Astrocyte of the spinal cord (primary cell): ENCODE measurements around the gene DLGAP1.

Experiments
- DNase-seq: peaks from one replicate; pipeline ENCODE4 v3.0.0; 2011; ENCODE audit warnings: low read depth, low spot score
- H3K4me3 ChIP-seq: 2 replicates; pipeline ENCODE4 v1.5.1; 2011; ENCODE audit warnings: low read depth, mild to moderate bottlenecking, low read length, moderate library complexity
- in situ Hi-C: cut with HindIII; loops from 2 replicates; pipeline ENCODE4 v1.10.0; 2017; ENCODE audit warnings: low sequenced_read_pairs
- TF ChIP-seq, protein P1 (sequence below): IDR thresholded peaks from 2 replicates; pipeline ENCODE4 v1.5.1; 2012; ENCODE audit warnings: low read depth, mild to moderate bottlenecking, low read length, inconsistent platforms

Gene DLGAP1

DNA sequence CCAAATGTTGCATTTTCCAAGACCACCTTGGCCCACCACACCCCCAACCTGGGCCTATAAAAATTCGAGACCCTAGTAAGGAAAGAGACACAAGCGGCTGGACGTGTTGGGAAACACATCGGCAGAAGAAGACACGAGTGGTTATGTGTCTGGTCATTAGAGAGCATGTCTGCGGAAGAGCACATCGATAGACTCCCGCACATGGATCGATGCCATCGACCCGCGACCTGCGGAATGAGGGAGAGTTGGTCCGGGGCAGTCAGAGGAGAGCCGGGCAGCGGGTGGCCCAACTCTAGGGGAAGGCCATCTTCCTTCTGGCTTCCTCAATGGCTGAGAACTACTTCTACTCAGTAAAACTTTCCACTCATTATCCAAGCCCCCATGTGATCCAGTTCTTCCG lies 785.7 kb downstream of the DLGAP1 start:
- no peak overlapping the region for H3K4me3 ChIP-seq
- in situ Hi-C loops, result no loop called here
- TF ChIP-seq, protein P1, sequence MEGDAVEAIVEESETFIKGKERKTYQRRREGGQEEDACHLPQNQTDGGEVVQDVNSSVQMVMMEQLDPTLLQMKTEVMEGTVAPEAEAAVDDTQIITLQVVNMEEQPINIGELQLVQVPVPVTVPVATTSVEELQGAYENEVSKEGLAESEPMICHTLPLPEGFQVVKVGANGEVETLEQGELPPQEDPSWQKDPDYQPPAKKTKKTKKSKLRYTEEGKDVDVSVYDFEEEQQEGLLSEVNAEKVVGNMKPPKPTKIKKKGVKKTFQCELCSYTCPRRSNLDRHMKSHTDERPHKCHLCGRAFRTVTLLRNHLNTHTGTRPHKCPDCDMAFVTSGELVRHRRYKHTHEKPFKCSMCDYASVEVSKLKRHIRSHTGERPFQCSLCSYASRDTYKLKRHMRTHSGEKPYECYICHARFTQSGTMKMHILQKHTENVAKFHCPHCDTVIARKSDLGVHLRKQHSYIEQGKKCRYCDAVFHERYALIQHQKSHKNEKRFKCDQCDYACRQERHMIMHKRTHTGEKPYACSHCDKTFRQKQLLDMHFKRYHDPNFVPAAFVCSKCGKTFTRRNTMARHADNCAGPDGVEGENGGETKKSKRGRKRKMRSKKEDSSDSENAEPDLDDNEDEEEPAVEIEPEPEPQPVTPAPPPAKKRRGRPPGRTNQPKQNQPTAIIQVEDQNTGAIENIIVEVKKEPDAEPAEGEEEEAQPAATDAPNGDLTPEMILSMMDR, result no peak
- DNase-seq, result no peak

DNA sequence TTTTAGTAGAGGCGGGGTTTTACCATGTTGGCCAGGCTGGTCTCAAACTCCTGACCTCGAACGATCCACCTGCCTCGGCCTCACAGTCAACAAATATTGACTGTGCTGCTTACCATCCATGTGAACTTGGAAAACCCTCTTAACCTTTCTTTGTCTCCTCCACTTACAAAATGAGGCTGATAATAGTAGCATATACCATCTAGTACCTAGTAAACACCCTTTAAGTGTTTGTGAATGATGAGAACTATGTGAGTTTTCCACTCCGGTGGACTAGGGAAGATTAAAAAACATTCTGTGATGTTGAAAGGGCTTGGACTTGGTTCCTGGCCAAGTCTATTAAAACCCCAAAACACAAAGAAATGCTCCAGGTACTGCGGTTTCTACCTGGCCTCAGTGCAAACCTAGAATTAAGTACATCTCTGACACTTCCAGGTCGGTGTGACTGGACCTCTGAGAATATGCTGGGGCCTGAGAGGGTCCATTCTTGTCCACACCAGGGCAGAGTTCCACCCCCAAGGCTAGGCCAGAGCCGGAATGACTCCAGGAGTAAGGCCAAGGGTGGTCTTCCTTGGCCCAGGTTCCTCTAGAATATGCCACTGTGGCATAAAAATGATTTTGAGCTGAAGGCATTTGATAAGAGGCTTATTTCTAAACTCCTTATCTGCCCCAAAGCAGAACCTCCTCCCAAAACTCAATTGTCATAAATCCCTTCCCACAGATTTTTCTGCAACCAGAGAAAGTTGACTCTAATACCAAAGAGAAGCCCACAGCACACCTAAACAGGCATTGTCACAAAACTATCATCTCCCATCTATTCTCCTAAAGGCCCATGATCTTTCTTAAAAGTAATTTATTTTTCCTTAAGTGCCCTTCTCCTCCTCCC lies 787.6 kb downstream of the DLGAP1 start:
- in situ Hi-C loops, result no loop called here
- TF ChIP-seq, protein P1, result no peak
- H3K4me3 ChIP-seq, result no peak overlapping the region
- DNase-seq, result no peak

DNA sequence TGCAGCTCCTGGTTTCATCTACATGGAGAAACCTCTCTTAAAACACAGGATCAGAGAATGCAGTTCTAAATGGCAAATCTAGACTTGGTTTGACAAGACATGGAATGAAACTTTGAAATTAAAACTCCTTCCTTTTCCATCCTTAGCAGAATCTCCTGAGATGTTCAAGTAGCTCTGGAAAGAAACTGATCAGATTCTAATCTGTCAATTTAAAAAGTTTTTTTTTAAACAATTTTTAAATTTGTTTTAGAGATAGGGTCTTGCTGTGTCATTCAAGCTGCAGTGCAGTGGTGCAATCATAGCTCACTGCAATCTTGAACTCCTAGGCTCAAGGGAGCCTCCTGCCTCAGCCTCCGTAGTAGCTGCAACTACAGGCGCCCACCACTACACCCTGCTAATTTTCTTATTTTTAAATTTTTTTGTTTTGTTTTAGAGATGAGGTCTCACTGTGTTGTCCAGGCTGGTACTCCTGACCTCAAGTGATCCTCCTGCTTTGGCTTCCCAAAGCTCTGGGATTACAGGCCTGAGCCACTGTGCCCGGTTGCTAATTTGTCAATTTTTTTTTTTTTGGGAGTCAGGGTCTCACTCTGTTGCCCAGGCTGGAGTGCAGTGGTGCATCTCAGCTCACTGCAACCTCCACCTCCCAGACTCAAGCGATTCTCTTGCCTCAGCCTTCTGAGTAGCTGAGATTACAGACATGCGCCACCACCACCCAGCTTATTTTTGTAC lies 788.4 kb downstream of the DLGAP1 start:
- in situ Hi-C loops, result no loop called here
- TF ChIP-seq, protein P1, result no peak
- no peak overlapping the region for H3K4me3 ChIP-seq
- no peak for DNase-seq

DNA sequence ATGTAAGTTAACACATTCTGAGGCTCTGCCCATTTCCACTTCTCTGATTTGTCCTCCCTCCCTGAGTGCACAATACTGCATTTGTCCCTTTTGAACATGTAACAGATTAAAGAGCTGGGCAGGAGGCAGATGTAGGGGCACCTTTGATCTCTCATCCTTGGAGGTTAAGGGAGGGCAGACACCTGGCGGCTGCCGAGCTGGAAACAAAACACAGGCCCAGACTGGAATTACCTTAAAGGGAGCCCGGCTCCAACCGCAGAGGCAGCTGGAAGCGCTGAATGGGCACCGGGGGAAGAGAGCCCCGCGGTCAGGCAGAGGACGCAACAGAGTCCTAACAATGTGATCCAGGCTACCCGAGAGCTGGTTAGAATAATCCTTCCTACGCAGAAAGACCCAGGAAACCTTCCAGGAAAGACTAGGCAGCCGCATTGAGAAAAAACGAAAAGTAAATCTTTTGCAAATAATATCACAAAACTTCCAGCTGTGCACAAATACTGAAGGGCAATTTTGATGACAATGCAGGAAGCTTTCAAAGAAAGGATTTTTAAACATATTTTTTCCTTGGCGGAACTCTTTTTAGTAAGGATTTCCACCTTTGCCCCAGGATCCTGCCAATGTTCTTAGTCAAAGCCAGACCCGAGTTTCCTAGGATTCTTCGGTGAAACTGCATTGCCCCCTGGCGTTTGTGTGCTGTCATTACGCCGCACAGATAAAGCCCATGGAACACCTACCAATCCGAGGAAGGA lies 789.2 kb downstream of the DLGAP1 start:
- in situ Hi-C loops, result no loop called here
- TF ChIP-seq, protein P1, result peak; percentile 88
- peak; percentile 92 for DNase-seq
- no peak overlapping the region for H3K4me3 ChIP-seq

DNA sequence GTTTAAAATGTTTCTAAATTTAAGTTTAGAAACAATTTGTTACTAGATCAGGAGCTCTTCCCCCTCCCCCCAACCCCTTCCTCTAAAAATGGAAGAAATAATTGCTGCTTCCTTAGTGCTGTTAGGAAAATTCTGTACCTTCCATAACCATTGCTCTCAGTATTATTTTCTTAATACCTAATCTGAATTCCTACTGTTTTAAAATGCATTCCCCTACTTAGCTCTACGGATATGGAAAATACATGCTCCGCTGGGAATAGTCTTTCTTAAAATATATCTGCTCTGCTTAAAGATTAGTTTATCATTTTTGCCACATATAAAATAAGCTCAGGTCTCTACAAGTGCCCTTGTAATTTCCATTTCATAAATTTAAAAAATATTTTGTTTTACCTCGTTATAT lies 789.9 kb downstream of the DLGAP1 start:
- in situ Hi-C loops, result no loop called here
- no peak for DNase-seq
- TF ChIP-seq, protein P1, result no peak
- no peak overlapping the region for H3K4me3 ChIP-seq

DNA sequence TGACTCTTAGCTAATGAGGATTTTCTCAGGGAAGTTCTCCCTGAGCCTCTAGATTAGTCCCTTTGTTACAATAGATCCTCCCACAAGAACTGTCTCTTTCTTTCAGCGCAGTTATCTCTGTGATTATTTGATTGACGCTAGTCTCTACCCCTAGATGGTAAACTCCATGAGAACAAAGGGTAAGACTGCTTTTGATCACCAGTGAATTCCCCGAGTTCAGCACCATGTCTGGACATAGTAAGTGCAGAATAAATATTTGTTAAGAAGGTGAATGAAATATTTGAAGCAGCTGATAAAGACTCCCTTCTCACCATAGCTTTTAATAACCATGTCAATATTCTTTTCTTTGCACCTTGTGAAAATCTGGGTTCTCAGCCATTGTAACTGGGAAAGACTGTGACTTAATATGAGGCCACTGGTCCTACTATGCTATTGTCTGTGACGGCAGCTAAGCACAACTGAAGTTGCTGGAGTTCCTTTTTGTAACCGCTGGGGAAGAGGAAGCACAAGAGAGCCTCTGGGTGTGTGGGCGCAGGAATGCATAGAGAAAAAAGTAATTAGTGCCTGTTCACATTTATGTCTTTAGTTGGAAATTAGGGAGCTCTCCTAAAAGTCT lies 790.4 kb downstream of the DLGAP1 start:
- H3K4me3 ChIP-seq, result no peak overlapping the region
- in situ Hi-C loops, result no loop called here
- TF ChIP-seq, protein P1, result no peak
- peak; percentile 20 for DNase-seq
